T-cell (primary cell): Measurements from ENCODE around the gene ST6GALNAC3. TPM values are rescaled to one million over a fixed set of nuclear protein-coding genes. Genes with fewer than 3 reads are reported as not detected.
"Not testable (repeated sequence)": the region's sequence is repeated elsewhere in the genome, so short reads cannot be mapped to it uniquely, and the experiment has no call there.

Experiments
- ATAC-seq, 4 experiments: fragments of 200-7000 bp in 3 of 4; fragments of 150-1000 bp in 1 of 4; cut with Tn5 transposase; replicated peaks in 1 of 4; 1 replicate in 3 of 4; 2 replicates in 1 of 4; pipeline ENCODE4 v1.10.0; 2021; ENCODE audit warnings: moderate library complexity in 3 of 4, mild to moderate bottlenecking in 2 of 4, moderate number of reproducible peaks in 1 of 4
- CTCF ChIA-PET, 2 donors: fragments of 300-600 bp; sonication (Branson Sonifier 250); formaldehyde crosslinking; loops; one replicate each; lab custom pipeline; 2022; ENCODE audit warnings: antibody characterized with exemption in 2 of 2; lab: Charles Lee
- POLR2A ChIA-PET, 2 donors: fragments of 300-600 bp; sonication (Branson Sonifier 250); formaldehyde crosslinking; loops; one replicate each; lab custom pipeline; 2022; ENCODE audit warnings: antibody characterized with exemption in 2 of 2; lab: Charles Lee
- DNase-seq, 35 experiments: peaks; one replicate each; pipeline versions ENCODE4 v3.0.0 to v3.0.0-alpha.2; 2013 to 2023
- H3K27ac ChIP-seq: one replicate; pipeline ENCODE4 v1.5.1; 2013; ENCODE audit warnings: low read length
- H3K27me3 ChIP-seq, 2 experiments: replicated peaks in 1 of 2; 1 replicate in 1 of 2; 2 replicates in 1 of 2; pipeline versions ENCODE4 v1.6.1 to v1.7.0; 2013; ENCODE audit warnings: low read length in 1 of 2, mixed read lengths in 1 of 2; ENCODE audit not compliant: control insufficient read depth in 2 of 2, insufficient read depth in 2 of 2; ENCODE audit errors: extremely low read depth in 1 of 2
- H3K36me3 ChIP-seq, 2 donors: 1 replicate in 1 of 2; 2 replicates in 1 of 2; pipeline versions ENCODE4 v1.6.1 to v1.7.0; 2013; ENCODE audit warnings: low read length in 1 of 2; ENCODE audit not compliant: control insufficient read depth in 2 of 2, insufficient read depth in 1 of 2; ENCODE audit errors: extremely low read depth in 1 of 2
- H3K4me1 ChIP-seq, 2 experiments: 1 replicate in 1 of 2; 2 replicates in 1 of 2; pipeline versions ENCODE4 v1.6.1 to v1.7.0; 2013; ENCODE audit warnings: low read length in 2 of 2, mixed read lengths in 1 of 2; ENCODE audit not compliant: insufficient read depth in 2 of 2, control insufficient read depth in 1 of 2; ENCODE audit errors: extremely low read depth in 1 of 2
- H3K4me3 ChIP-seq, 2 donors: 1 replicate in 1 of 2; 2 replicates in 1 of 2; pipeline versions ENCODE4 v1.5.1 to v1.7.0; 2013; ENCODE audit warnings: mild to moderate bottlenecking in 2 of 2, low read length in 1 of 2, moderate library complexity in 1 of 2; ENCODE audit not compliant: control insufficient read depth in 1 of 2; ENCODE audit errors: extremely low read depth in 1 of 2
- H3K9me3 ChIP-seq: 2 replicates; pipeline ENCODE4 v1.7.0; 2013
- H3K27ac Mint-ChIP-seq, 2 donors: one replicate each; pipeline ENCODE4 v1.8.0; 2020 to 2021; ENCODE audit warnings: mild to moderate bottlenecking in 2 of 2, mixed read lengths in 2 of 2
- H3K27me3 Mint-ChIP-seq, 2 donors: one replicate each; pipeline ENCODE4 v1.8.0; 2021 to 2022; ENCODE audit warnings: mixed read lengths in 2 of 2
- H3K36me3 Mint-ChIP-seq: one replicate; pipeline ENCODE4 v1.8.0; 2021; ENCODE audit warnings: mixed read lengths
- H3K4me1 Mint-ChIP-seq, 3 donors: one replicate each; pipeline ENCODE4 v1.8.0; 2020 to 2022; ENCODE audit warnings: mixed read lengths in 3 of 3, mild to moderate bottlenecking in 1 of 3
- H3K4me3 Mint-ChIP-seq, 3 donors: one replicate each; pipeline ENCODE4 v1.8.0; 2020 to 2022; ENCODE audit warnings: mild to moderate bottlenecking in 3 of 3, mixed read lengths in 3 of 3, moderate library complexity in 3 of 3
- H3K9me3 Mint-ChIP-seq, 3 donors: one replicate each; pipeline ENCODE4 v1.8.0; 2020 to 2022; ENCODE audit warnings: mixed read lengths in 3 of 3
- WGBS: methylation state at CpG from one replicate; pipeline ENCODE4 v1.1.5; 2013; ENCODE audit warnings: missing lambda C conversion rate; ENCODE audit not compliant: insufficient coverage; 5-methylcytosine and 5-hydroxymethylcytosine counted together
- total RNA-seq, 35 experiments: library from RNA in 6 of 35; stranded (reverse) in 6 of 35; fragments of 120-200 nt in 1 of 35; gene quantifications; one replicate each; pipeline versions ENCODE4 v1.2.1 to v1.2.4 and lab custom pipeline; 2013 to 2026

Gene ST6GALNAC3
- total RNA-seq, 5 donors from 2014 or later (not counting 1 experiment from before 2014, with no cell fraction given), result 0.33 to 6.6 (median 1.5) TPM

DNA sequence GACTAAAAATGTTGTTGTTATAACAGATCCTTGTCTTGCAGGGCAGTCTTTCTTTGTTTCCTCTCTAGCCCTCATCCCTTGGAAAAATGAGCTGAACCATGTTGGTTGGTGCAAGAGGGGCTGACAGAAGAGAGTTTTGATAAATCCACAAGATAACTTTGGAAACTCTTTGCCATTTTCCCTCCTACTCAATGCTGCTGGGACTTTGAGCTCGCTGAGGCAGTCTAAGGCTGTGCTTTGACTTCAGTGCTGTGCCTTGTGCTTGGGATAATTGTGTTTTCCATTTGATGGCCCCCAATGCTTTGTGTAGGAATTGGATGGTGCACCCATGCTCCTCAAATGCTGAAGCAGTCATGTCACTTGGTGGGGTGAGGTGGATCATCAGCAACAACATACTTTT is 31.7 kb downstream of the ST6GALNAC3 start:
- H3K4me1 ChIP-seq, result peaks cover 0 to 6% of the 10 kb centered on the region in 2 experiments
- H3K4me3 ChIP-seq, result no peak overlapping the region
- H3K27me3 Mint-ChIP-seq, result peaks cover 0 to 16% of the 10 kb centered on the region in 2 donors
- POLR2A ChIA-PET, result interaction anchor here in 1 of 2 donors (0.6 kb wide), 1 partner anchor 1989 kb away, joined by 3 read pairs; no protein-coding TSS in a partner anchor
- WGBS, result no CpG with 5 or more reads among the region's 1 CpG
- H3K4me1 Mint-ChIP-seq, result peaks cover 0 to 6% (median 5%) of the 10 kb centered on the region in 3 donors
- no peaks in the 10 kb centered on the region for H3K36me3 Mint-ChIP-seq
- ATAC-seq (no peak), DNase-seq (no peak)
- no peak overlapping the region for H3K4me3 Mint-ChIP-seq
- no peaks in the 10 kb centered on the region for H3K36me3 ChIP-seq
- CTCF ChIA-PET, result no interaction called here
- H3K9me3 Mint-ChIP-seq, result no peaks in the 10 kb centered on the region
- H3K27ac ChIP-seq, result no peak overlapping the region
- no peak overlapping the region for H3K27ac Mint-ChIP-seq
- peaks cover 0 to 5% of the 10 kb centered on the region in 2 experiments for H3K27me3 ChIP-seq
- no peaks in the 10 kb centered on the region for H3K9me3 ChIP-seq

- no peak for DNase-seq
- no peak overlapping the region for H3K4me3 Mint-ChIP-seq
- H3K27me3 Mint-ChIP-seq, result peaks cover 0 to 16% of the 10 kb centered on the region in 2 donors
- no peak for ATAC-seq
- H3K4me1 Mint-ChIP-seq, result peaks cover 0 to 4% (median under 1%) of the 10 kb centered on the region in 3 donors
- H3K4me3 ChIP-seq, result no peak overlapping the region
- peaks cover 0 to 6% of the 10 kb centered on the region in 2 experiments for H3K4me1 ChIP-seq
- no peaks in the 10 kb centered on the region for H3K9me3 Mint-ChIP-seq
- H3K9me3 ChIP-seq, result no peaks in the 10 kb centered on the region
- H3K27me3 ChIP-seq, result peaks cover 0 to 5% of the 10 kb centered on the region in 2 experiments
- no peaks in the 10 kb centered on the region for H3K36me3 Mint-ChIP-seq
- POLR2A ChIA-PET, result interaction anchor here in 1 of 2 donors (0.6 kb wide), 1 partner anchor 1472 kb away, joined by 12 read pairs; no protein-coding TSS in a partner anchor
- no peaks in the 10 kb centered on the region for H3K36me3 ChIP-seq
- CTCF ChIA-PET, result interaction anchor here in 1 of 2 donors (0.6 kb wide), 1 partner anchor 1591 kb away, joined by 3 read pairs; no protein-coding TSS in a partner anchor
- no peak overlapping the region for H3K27ac Mint-ChIP-seq
- H3K27ac ChIP-seq, result no peak overlapping the region
- no CpG with 5 or more reads among the region's 1 CpG for WGBS
These were observed 32.2 kb downstream of the ST6GALNAC3 start for GRCh38 chr1:76106719-76107235.

GRCh38 chr1:76109404-76109803 is 34.9 kb downstream of the ST6GALNAC3 start:
- Histone ChIP-seq H3K9me3 (no peaks in the 10 kb centered on the region), H3K36me3 (no peaks in the 10 kb centered on the region), H3K27ac (no peak overlapping the region), H3K27me3 (peaks cover 0 to 5% of the 10 kb centered on the region in 2 experiments), H3K4me3 (no peak overlapping the region), H3K4me1 (peaks cover 0 to 2% of the 10 kb centered on the region in 2 experiments)
- 94% methylated on average over 3 of the region's 4 CpGs for WGBS
- ChIA-PET POLR2A (no interaction called here), CTCF (no interaction called here)
- Mint-ChIP-seq H3K27me3 (peaks cover 0 to 12% of the 10 kb centered on the region in 2 donors), H3K36me3 (no peaks in the 10 kb centered on the region), H3K9me3 (no peaks in the 10 kb centered on the region), H3K4me3 (no peak overlapping the region), H3K4me1 (peaks cover 0 to 3% (median 0%) of the 10 kb centered on the region in 3 donors), H3K27ac (no peak overlapping the region)
- no peak for DNase-seq
- ATAC-seq, result no peak

DNA sequence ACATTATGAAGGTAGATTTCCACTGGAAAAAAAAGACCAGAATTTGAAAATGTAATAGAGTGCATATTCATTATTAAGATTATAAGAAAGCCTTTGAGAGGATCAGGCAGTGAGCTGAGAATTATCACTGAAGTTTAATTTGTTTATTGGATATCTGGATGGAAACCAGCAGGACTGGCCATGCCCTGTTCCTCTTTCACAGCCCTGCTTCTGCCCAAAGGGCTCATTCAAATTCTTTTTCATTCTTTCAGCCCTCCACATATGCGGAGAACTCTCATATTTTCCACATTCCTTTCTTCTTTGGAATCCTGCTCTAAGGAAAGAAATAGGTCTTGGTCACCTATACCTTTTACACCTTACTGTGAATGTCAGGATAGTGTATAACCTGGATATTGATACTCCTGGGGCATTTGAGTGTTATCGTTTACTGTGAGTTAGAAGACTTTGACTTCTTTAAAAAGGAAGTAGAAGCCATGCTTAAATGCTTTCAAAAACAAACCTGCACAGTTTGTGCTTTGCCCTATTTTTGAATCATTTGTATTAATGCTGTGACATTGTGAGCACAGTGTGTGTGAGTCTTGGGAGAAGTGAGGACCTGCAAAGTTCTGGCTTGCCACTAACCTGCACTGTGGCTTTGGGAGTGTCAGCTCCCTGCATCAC is 35.5 kb downstream of the ST6GALNAC3 start:
- ATAC-seq (no peak), DNase-seq (no peak)
- no peaks in the 10 kb centered on the region for H3K36me3 Mint-ChIP-seq
- no peak overlapping the region for H3K27ac Mint-ChIP-seq
- Histone ChIP-seq H3K4me1 (peaks cover 0 to 2% of the 10 kb centered on the region in 2 experiments), H3K9me3 (no peaks in the 10 kb centered on the region), H3K27ac (no peak overlapping the region), H3K27me3 (peaks cover 0 to 5% of the 10 kb centered on the region in 2 experiments), H3K4me3 (no peak overlapping the region), H3K36me3 (no peaks in the 10 kb centered on the region)
- peaks cover 0 to 11% of the 10 kb centered on the region in 2 donors for H3K27me3 Mint-ChIP-seq
- no peak overlapping the region for H3K4me3 Mint-ChIP-seq
- ChIA-PET POLR2A (no interaction called here), CTCF (no interaction called here)
- 100% methylated on average over 1 of the region's 2 CpGs for WGBS
- H3K9me3 Mint-ChIP-seq, result no peaks in the 10 kb centered on the region
- H3K4me1 Mint-ChIP-seq, result peaks cover 0 to 3% (median 0%) of the 10 kb centered on the region in 3 donors

GRCh38 chr1:76110666-76111065 is 36.1 kb downstream of the ST6GALNAC3 start:
- H3K4me3 Mint-ChIP-seq, result no peak overlapping the region
- no peak overlapping the region for H3K27ac Mint-ChIP-seq
- ChIA-PET CTCF (no interaction called here), POLR2A (no interaction called here)
- ATAC-seq (no peak), DNase-seq (no peak)
- Histone ChIP-seq H3K27me3 (peaks cover 0 to 5% of the 10 kb centered on the region in 2 experiments), H3K27ac (no peak overlapping the region), H3K9me3 (no peaks in the 10 kb centered on the region), H3K4me3 (no peak overlapping the region), H3K4me1 (no peaks in the 10 kb centered on the region), H3K36me3 (no peaks in the 10 kb centered on the region)
- H3K4me1 Mint-ChIP-seq, result no peaks in the 10 kb centered on the region
- no peaks in the 10 kb centered on the region for H3K36me3 Mint-ChIP-seq
- no peaks in the 10 kb centered on the region for H3K9me3 Mint-ChIP-seq
- WGBS, result 91% methylated on average over 1 of the region's 1 CpG
- H3K27me3 Mint-ChIP-seq, result peaks cover 0 to 8% of the 10 kb centered on the region in 2 donors

GRCh38 chr1:76112321-76112720 is 37.8 kb downstream of the ST6GALNAC3 start:
- POLR2A ChIA-PET, H3K4me3 Mint-ChIP-seq, CTCF ChIA-PET, H3K4me3 ChIP-seq, H3K27ac Mint-ChIP-seq, H3K27ac ChIP-seq, ATAC-seq, H3K36me3 Mint-ChIP-seq, H3K36me3 ChIP-seq, H3K9me3 ChIP-seq, H3K27me3 ChIP-seq, H3K4me1 ChIP-seq, H3K9me3 Mint-ChIP-seq, H3K4me1 Mint-ChIP-seq, H3K27me3 Mint-ChIP-seq, DNase-seq: not testable (repeated sequence)
- WGBS, result 96% methylated on average over 5 of the region's 35 CpGs
